GM21529 (cell line): Measurements from ENCODE around the gene TPGS1.

Experiments used
- ATAC-seq: cut with Tn5 transposase; IDR thresholded peaks from one replicate; pipeline ENCODE4 v1.9.1; 2021; ENCODE audit not compliant: unreplicated experiment

TPGS1 gene

DNA sequence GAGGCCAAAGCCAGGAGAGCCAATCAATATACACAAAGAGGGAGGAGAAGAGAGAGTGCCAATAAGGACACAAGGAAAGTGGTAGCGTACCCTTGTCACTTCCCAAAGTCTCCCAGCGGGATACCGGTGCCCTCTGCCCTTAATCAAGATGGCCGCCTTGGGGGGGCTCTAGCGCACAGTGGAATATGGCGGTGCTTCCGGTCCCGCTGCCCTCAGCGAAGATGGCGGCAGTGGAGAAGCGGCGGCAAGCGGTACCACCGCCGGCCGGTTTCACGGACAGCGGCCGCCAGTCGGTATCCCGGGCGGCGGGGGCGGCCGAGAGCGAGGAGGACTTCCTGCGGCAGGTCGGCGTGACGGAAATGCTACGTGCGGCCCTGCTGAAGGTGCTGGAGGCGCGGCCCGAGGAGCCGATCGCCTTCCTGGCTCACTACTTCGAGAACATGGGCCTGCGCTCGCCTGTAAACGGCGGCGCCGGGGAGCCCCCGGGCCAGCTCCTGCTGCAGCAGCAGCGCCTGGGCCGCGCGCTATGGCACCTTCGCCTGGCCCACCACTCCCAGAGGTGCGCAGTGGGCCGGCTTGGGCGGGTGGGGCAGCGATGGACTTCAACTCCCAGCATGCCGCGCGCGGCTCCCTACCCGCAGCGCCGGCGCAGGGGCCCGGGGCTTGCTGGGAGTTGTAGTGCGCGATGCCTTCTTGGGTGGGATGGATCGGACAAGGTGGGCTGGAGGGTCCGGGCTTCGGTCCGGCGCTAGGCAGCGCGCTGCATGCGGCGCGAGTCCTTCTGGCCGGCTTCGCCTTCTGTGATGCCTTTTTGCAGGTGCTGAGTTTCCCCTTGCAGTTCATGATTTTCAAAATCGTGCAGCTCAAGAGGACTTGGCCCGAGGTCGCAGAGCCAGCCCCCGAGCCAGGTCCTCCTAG is at the start of gene TPGS1:
TSS of gene TPGS1 (plus strand) at position 212 of the 918 bp plus-strand sequence. CDS start at position 222, 10 bp downstream.
- ATAC-seq, result peak; percentile 57

DNA sequence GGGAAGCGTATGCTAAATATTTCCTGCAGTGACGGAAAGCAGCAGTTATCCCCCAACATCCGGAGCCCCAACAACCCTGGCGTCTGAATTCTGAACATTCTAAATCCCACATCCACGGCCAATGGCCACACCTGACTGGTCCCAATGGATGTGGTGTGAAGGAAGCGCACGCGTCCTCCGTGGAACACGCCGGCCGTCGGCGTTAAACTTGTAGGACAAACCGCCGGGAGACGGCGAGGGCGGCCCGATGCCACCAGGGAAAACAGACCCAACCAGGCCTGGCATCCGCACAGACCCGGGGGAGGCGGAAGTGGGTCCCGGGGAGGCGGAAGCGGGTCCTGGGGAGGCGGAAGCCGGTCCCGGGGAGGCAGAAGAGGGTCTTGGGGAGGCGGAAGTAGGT is 49.7 kb upstream of the TPGS1 start:
- ATAC-seq, result no peak

DNA sequence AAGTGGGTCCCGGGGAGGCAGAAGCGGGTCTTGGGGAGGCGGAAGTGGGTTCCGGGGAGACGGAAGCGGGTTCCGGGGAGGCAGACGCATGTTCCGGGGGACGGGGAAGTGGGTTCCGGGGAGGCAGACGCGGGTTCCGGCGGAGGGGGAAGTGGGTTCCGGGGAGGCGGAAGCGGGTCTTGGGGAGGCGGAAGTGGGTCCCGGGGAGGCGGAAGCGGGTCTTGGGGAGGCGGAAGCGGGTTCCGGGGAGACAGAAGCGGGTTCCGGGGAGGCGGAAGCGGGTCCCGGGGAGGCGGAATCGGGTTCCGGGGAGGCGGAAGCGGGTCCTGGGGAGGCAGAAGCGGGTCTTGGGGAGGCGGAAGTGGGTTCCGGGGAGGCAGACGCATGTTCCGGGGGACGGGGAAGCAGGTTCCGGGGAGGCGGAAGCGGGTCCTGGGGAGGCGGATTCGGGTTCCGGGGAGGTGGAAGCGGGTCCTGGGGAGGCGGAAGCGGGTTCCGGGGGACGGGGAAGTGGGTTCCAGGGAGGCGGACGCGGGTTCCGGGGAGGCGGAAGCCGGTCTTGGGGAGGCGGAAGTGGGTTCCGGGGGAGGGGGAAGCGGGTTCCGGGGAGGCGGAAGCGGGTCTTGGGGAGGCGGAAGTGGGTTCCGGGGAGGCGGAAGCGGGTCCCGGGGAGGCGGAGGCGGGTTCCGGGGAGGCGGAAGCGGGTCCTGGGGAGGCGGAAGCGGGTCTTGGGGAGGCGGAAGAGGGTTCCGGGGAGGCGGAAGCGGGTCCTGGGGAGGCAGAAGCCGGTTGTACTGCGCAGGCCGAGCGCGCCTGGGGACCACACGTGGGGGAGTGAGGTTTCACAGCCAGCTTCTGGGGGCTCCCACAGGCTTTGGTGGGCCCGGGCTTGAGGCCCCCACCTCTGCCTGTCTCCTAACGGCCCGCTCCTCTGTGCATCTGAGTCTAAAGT is 48.9 kb upstream of the TPGS1 start:
- no peak for ATAC-seq

- ATAC-seq, result no peak
Observed at GRCh38 chr19:459724-460511, 47.4 kb upstream of the TPGS1 start.

- ATAC-seq, result no peak
Observed at GRCh38 chr19:460877-461720, 46.2 kb upstream of the TPGS1 start, which contains the start of gene SHC2. SHC2 (minus strand) TSS chr19:461033; CDS start chr19:460996, 37 bp downstream.

GRCh38 chr19:461721-462551 is 45.4 kb upstream of the TPGS1 start:
- no peak for ATAC-seq

GRCh38 chr19:463483-464207 is 43.7 kb upstream of the TPGS1 start:
- ATAC-seq, result no peak

GRCh38 chr19:464208-464545 is 43.1 kb upstream of the TPGS1 start:
- ATAC-seq, result no peak

- ATAC-seq, result no peak
Observed at GRCh38 chr19:465056-465816, 42.1 kb upstream of the TPGS1 start.

- no peak for ATAC-seq
Observed at GRCh38 chr19:467554-467953, 39.7 kb upstream of the TPGS1 start.

DNA sequence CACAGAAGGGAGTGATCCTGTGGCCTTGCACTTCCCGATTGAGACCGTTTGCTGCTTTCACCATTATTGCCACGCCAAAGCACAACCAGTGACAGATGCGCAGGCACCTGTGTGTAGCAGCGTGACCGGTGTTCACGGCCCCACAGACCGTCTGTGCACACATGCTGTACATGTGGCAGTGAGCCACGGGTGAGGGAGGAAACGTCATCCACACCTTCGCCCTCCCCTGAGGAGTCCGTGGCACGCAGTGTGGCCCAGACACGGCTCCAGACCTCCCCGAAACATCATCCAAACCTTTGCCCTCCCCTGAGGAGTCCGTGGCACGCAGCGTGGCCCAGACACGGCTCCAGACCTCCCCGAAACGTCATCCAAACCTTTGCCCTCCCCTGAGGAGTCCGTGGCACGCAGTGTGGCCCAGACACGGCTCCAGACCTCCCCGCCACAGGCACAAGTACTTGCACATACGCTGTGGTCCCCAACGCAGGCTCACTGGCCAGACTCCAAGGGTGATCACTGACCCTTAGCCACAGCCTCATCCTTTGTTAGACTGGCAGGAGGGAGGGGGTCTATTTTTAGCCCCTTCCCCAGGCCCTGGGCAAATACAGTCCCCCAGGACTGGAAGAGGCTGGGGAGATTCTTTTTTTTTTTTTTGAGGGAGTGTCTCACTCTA is 38.6 kb upstream of the TPGS1 start:
- ATAC-seq, result no peak

DNA sequence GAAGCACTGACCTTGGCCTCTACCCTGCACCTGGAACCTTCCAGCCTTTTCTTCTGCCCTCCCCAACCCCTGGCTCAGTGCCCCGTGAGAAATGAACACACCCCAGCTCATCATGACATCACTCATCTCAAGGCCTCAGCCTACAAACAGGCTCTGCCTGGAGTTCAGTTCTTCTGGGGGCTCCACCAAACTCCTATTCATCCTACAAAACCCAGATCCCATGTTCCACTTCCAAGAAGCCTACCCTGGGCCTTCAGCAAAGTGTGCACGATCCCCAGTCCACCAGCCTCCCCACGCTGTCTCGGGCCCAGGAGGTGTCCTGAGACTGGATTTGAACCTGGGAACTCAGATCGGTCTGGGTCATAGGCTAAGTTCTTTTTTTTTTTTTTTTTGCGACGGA is 37.5 kb upstream of the TPGS1 start:
- no peak for ATAC-seq

- no peak for ATAC-seq
Observed at GRCh38 chr19:470701-471100, 36.6 kb upstream of the TPGS1 start.

DNA sequence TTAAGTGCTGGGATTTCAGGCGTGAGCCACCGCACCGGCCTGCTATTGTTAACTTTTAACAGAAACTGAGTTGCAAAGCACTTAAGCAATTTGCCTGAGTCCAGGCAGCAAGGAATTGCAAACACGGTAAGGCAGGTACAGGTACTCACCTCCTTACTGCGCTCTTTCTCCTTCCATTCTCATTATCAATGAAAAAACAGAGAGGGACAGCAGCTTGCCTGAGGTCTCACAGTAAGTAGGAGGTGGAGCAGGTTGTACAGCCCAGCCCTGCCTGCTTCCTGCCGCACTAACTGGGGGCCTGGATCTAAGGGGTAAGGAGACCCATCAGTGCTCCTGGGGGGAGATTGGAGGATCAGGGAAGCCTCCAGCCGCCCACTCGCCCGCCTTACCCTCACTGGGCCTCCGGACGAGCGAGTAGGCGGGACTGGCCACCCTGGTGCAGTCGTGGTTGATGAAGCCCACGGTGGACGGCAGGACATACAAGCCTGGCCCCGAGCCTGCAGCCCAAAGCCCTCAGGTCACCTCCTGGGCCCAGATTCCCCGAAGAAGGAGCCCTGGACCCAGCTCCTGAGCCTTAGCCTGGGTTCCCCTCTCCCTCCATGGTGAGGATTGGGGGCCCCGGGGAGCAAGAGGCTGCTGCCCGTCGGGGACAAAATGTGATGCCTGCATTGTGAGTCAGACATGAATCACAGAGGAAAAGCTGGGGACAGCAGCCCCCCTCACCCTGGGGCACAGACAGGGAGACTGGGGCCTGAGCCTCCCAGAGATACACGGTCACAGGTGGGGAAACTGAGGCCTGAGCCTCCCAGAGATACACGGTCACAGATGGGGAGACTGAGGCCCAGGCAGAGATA is 35.1 kb upstream of the TPGS1 start:
- ATAC-seq, result no peak

GRCh38 chr19:474126-475078 is 32.9 kb upstream of the TPGS1 start:
- no peak for ATAC-seq
